Prostate gland (tissue), 2 donors: ENCODE measurements around the gene ACACA. TPM values are rescaled to one million over a fixed set of nuclear protein-coding genes. Genes with fewer than 3 reads are reported as not detected.

Experiments
- DNase-seq: peaks from one replicate; pipeline ENCODE4 v3.0.0-alpha.2; 2019; ENCODE audit warnings: low spot score
- H3K27ac ChIP-seq, 2 donors: fragments of 200-600 bp; sonication (generic); 2 replicates each; pipeline ENCODE4 v1.5.1; 2017 to 2019
- H3K27me3 ChIP-seq: fragments of 200-600 bp; sonication (generic); replicated peaks from 2 replicates; pipeline ENCODE4 v1.5.1; 2019; ENCODE audit not compliant: insufficient read depth
- H3K36me3 ChIP-seq, 2 donors: fragments of 200-600 bp; sonication (generic); 1 replicate in 1 of 2; 2 replicates in 1 of 2; pipeline versions ENCODE4 v1.5.1 to v1.8.1; 2017 to 2019
- H3K4me1 ChIP-seq: fragments of 200-600 bp; sonication (generic); replicated peaks from 2 replicates; pipeline ENCODE4 v1.5.1; 2019
- H3K4me3 ChIP-seq, 2 donors: fragments of 200-600 bp; sonication (generic); 2 replicates each; pipeline ENCODE4 v1.5.1; 2017 to 2019
- H3K9me3 ChIP-seq: fragments of 200-600 bp; sonication (generic); 2 replicates; pipeline ENCODE4 v1.5.1; 2017
- POLR2A ChIP-seq: fragments of 450-650 bp; IDR thresholded peaks from one replicate; pipeline ENCODE4 v1.6.1; 2016; ENCODE audit warnings: antibody characterized with exemption, mild to moderate bottlenecking
- POLR2AphosphoS5 ChIP-seq: sonication (generic); formaldehyde crosslinking; IDR thresholded peaks from one replicate; pipeline ENCODE4 v1.6.1; 2017; ENCODE audit warnings: antibody characterized with exemption
- WGBS: methylation state at CpG from one replicate; pipeline ENCODE4 v1.1.5; 2018; 5-methylcytosine and 5-hydroxymethylcytosine counted together
- intact Hi-C: fragments of 100-400 bp; cut with DNase I; formaldehyde crosslinking; loops from one replicate; pipeline ENCODE4 v1.14.2; 2022
- total RNA-seq, 2 donors: library from RNA; depleted of rRNA; stranded (reverse); fragments of >200 nt; gene quantifications; one replicate each; pipeline ENCODE4 v1.1.0, GENCODE V29; 2016
- TF ChIP-seq, protein P1 (sequence below), 4 experiments: fragments of 200-600 bp in 2 of 4; fragments of 450-650 bp in 2 of 4; sonication (generic) in 2 of 4; IDR thresholded peaks; 1 replicate in 3 of 4; 2 replicates in 1 of 4; pipeline ENCODE4 v1.5.1; 2016 to 2019; ENCODE audit warnings: antibody characterized with exemption in 4 of 4, mild to moderate bottlenecking in 2 of 4, moderate library complexity in 2 of 4

The ACACA gene
- total RNA-seq, 2 donors from 2014 or later = 54.2 to 71.3 TPM

DNA sequence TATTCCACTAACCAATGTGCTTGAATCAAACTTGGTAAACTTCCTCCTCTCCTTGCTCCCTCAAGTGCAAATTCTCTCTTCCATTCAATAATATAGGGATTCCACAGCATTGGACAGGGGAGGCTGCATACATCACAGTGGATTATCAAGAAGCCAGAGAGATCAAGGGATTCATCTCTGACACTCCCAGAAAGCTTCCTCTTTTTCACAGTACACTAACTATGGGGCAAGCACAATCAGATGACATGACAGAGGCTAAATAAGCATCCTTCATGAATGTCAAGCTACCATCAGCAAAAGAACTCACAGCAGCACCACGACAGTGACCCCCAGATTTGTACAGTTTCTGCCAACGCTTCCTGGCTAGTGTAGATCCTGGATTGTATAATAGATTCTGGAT, 209.3 kb downstream of the ACACA start:
- no peak for DNase-seq
- TF ChIP-seq POLR2AphosphoS5 (no peak), POLR2A (no peak)
- TF ChIP-seq, protein P1, sequence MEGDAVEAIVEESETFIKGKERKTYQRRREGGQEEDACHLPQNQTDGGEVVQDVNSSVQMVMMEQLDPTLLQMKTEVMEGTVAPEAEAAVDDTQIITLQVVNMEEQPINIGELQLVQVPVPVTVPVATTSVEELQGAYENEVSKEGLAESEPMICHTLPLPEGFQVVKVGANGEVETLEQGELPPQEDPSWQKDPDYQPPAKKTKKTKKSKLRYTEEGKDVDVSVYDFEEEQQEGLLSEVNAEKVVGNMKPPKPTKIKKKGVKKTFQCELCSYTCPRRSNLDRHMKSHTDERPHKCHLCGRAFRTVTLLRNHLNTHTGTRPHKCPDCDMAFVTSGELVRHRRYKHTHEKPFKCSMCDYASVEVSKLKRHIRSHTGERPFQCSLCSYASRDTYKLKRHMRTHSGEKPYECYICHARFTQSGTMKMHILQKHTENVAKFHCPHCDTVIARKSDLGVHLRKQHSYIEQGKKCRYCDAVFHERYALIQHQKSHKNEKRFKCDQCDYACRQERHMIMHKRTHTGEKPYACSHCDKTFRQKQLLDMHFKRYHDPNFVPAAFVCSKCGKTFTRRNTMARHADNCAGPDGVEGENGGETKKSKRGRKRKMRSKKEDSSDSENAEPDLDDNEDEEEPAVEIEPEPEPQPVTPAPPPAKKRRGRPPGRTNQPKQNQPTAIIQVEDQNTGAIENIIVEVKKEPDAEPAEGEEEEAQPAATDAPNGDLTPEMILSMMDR (IDR thresholded peaks at IDR 0.05) = no peak
- H3K36me3 ChIP-seq = no peaks in the 10 kb centered on the region
- intact Hi-C loops = no loop called here
- WGBS = 92% methylated on average over 2 of the region's 2 CpGs
- H3K4me3 ChIP-seq = no peak overlapping the region
- no peaks in the 10 kb centered on the region for H3K4me1 ChIP-seq
- no peak overlapping the region for H3K27ac ChIP-seq
- H3K9me3 ChIP-seq = no peaks in the 10 kb centered on the region
- H3K27me3 ChIP-seq = no peaks in the 10 kb centered on the region

DNA sequence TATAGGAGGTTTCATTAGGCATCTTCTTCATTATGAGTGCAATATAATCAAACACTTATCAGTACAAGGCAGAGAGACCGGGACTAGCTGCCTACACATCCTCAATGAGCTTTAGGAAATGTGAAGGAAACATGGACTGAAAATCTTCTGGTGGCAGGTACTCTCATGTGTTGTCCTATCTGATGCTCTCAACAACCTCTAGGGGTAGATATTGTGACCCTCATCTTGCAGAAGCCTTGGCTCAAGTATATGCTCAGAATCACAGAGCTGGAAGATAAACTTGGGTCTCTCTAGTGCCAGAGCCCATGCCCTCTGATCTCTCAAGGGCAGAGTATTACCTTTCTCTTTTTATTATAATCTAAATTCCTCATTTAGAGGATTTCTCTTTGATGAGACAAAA, 212.4 kb downstream of the ACACA start:
- no peak overlapping the region for H3K4me3 ChIP-seq
- H3K36me3 ChIP-seq = no peaks in the 10 kb centered on the region
- H3K27me3 ChIP-seq = no peaks in the 10 kb centered on the region
- 86% methylated on average over 1 of the region's 1 CpG for WGBS
- DNase-seq = no peak
- H3K27ac ChIP-seq = no peak overlapping the region
- TF ChIP-seq POLR2A (no peak), POLR2AphosphoS5 (no peak)
- TF ChIP-seq, protein P1 (IDR thresholded peaks at IDR 0.05) = no peak
- intact Hi-C loops = no loop called here
- H3K4me1 ChIP-seq = no peaks in the 10 kb centered on the region
- no peaks in the 10 kb centered on the region for H3K9me3 ChIP-seq

DNA sequence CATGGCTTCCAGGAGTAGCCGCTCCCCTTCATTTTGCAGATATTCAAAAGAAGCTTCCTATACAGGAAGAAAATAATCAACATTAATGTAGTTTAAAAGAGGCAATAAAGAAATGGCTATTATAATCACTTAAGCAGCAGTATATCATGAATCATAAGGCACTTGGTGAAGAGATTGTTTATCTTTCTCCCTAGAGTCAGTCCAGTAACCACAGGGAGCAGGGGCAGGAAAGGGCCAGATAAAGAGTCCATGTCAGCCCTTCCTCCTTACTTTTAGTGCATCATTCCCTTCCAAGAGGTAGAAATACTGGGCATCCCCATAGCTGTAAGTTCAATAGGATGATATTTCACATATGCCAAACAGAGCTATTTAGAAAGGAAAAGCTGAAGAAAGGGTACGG, 215.4 kb downstream of the ACACA start:
- no peak overlapping the region for H3K27ac ChIP-seq
- WGBS = 95% methylated on average over 2 of the region's 2 CpGs
- H3K4me3 ChIP-seq = no peak overlapping the region
- H3K27me3 ChIP-seq = no peaks in the 10 kb centered on the region
- TF ChIP-seq POLR2AphosphoS5 = no peak
- no peak for TF ChIP-seq POLR2A
- TF ChIP-seq, protein P1 (IDR thresholded peaks at IDR 0.05) = no peak
- intact Hi-C loops = no loop called here
- H3K9me3 ChIP-seq = no peaks in the 10 kb centered on the region
- DNase-seq = no peak
- no peaks in the 10 kb centered on the region for H3K36me3 ChIP-seq
- no peaks in the 10 kb centered on the region for H3K4me1 ChIP-seq

DNA sequence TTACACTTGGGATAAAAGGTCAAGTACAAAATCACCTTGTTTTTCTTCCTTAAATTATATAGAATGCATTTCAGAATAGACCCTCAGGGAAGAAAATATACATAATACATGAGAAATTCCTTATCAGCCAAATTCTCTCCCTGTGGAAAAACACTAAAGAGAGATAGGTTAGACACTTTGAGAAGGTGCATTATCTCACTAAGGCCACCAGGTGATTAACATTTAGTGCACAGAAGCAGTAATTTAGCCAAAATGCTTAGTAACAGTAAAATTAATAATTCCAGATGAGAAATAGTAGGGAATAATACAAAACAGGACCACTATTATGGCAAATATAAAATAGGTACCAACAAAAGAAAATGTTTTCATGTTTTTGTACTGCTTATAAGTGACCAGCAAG, 216.1 kb downstream of the ACACA start:
- no peaks in the 10 kb centered on the region for H3K9me3 ChIP-seq
- intact Hi-C loops = no loop called here
- TF ChIP-seq, protein P1 (IDR thresholded peaks at IDR 0.05) = peak in 1 of 4 experiments; percentile 7
- no peak for TF ChIP-seq POLR2AphosphoS5
- no peak for TF ChIP-seq POLR2A
- no peak for DNase-seq
- no peaks in the 10 kb centered on the region for H3K36me3 ChIP-seq
- no peaks in the 10 kb centered on the region for H3K4me1 ChIP-seq
- no peak overlapping the region for H3K4me3 ChIP-seq
- no peak overlapping the region for H3K27ac ChIP-seq
- H3K27me3 ChIP-seq = no peaks in the 10 kb centered on the region

DNA sequence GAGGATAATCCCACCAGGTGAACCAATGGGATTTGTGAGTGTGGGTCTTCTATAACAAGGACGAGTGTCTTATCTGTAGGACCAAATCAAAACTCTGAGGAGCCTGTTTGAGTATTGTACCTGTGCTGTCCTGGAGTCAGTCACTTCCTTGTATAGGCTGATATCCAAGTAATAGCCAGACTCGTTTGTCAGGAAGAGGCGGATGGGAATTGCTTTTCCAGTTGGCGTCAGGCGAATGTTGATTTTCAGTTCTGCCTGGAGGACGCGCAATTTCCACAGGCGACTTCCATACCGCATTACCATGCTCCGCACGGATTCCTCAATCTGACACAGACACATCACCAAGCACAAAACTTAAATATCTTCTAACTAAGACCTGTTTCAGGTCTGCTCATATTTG, 218.5 kb downstream of the ACACA start:
- no peaks in the 10 kb centered on the region for H3K36me3 ChIP-seq
- peak; percentile 69 for DNase-seq
- peak overlapping the region in 1 of 2 donors; percentile 15 for H3K27ac ChIP-seq
- H3K4me1 ChIP-seq = peaks cover 3% of the 10 kb centered on the region
- 72% methylated on average over 11 of the region's 11 CpGs for WGBS
- intact Hi-C loops = no loop called here
- peak; percentile 65 for TF ChIP-seq POLR2AphosphoS5
- no peak for TF ChIP-seq POLR2A
- TF ChIP-seq, protein P1 (IDR thresholded peaks at IDR 0.05) = no peak
- H3K9me3 ChIP-seq = no peaks in the 10 kb centered on the region
- H3K4me3 ChIP-seq = no peak overlapping the region
- no peaks in the 10 kb centered on the region for H3K27me3 ChIP-seq
